CD14-positive monocyte (primary cell): ENCODE data around the gene ITGB1BP1. TPM values are rescaled to one million over a fixed set of nuclear protein-coding genes. Genes with fewer than 3 reads are reported as not detected.

Experiments
- DNase-seq, 3 donors: peaks; one replicate each; pipeline ENCODE4 v3.0.0-alpha.2; 2011 to 2022
- H2AFZ ChIP-seq: 2 replicates; pipeline ENCODE4 v1.6.0; 2012; ENCODE audit warnings: mild to moderate bottlenecking, low read depth, low read length, inconsistent platforms; ENCODE audit not compliant: insufficient read depth, poor library complexity, severe bottlenecking
- H3K27ac ChIP-seq, 2 donors: 1 replicate in 1 of 2; 2 replicates in 1 of 2; pipeline ENCODE4 v1.5.1; 2012 to 2013; ENCODE audit warnings: low read length in 2 of 2, control low read depth in 1 of 2, inconsistent platforms in 1 of 2, low read depth in 1 of 2, mild to moderate bottlenecking in 1 of 2
- H3K27me3 ChIP-seq, 2 donors: one replicate each; pipeline versions ENCODE4 v1.6.0 to v1.6.1; 2011 to 2013; ENCODE audit warnings: low read length in 2 of 2; ENCODE audit not compliant: control insufficient read depth in 2 of 2, insufficient read depth in 2 of 2
- H3K36me3 ChIP-seq, 2 donors: replicated peaks in 1 of 2; 1 replicate in 1 of 2; 2 replicates in 1 of 2; pipeline versions ENCODE4 v1.5.1 to v1.6.1; 2012 to 2013; ENCODE audit warnings: low read length in 2 of 2, control low read depth in 1 of 2, inconsistent platforms in 1 of 2, mild to moderate bottlenecking in 1 of 2; ENCODE audit not compliant: insufficient read depth in 2 of 2, control insufficient read depth in 1 of 2
- H3K4me1 ChIP-seq, 2 donors: 1 replicate in 1 of 2; 2 replicates in 1 of 2; pipeline versions ENCODE4 v1.5.1 to v1.6.1; 2012 to 2013; ENCODE audit warnings: low read length in 2 of 2, control low read depth in 1 of 2, inconsistent platforms in 1 of 2, mild to moderate bottlenecking in 1 of 2, moderate library complexity in 1 of 2; ENCODE audit not compliant: insufficient read depth in 2 of 2, control insufficient read depth in 1 of 2
- H3K4me2 ChIP-seq: replicated peaks from 2 replicates; pipeline ENCODE3; 2012; ENCODE audit warnings: low read length, moderate library complexity, mild to moderate bottlenecking; ENCODE audit not compliant: poor library complexity, severe bottlenecking; ENCODE audit errors: extremely low read depth
- H3K4me3 ChIP-seq, 3 experiments: fragments of 200-600 bp in 1 of 3; sonication (generic) in 1 of 3; replicated peaks in 1 of 3; 1 replicate in 2 of 3; 2 replicates in 1 of 3; pipeline ENCODE4 v1.5.1; 2011 to 2013; ENCODE audit warnings: low read length in 3 of 3, mild to moderate bottlenecking in 3 of 3, control low read depth in 2 of 3, low read depth in 2 of 3, inconsistent platforms in 1 of 3, moderate library complexity in 1 of 3
- H3K79me2 ChIP-seq: 2 replicates; pipeline ENCODE4 v1.6.0; 2012; ENCODE audit warnings: mild to moderate bottlenecking, control low read depth, inconsistent platforms, low read length, moderate library complexity; ENCODE audit not compliant: insufficient read depth
- H3K9ac ChIP-seq: 2 replicates; pipeline ENCODE4 v1.6.0; 2017; ENCODE audit warnings: low read length, mild to moderate bottlenecking; ENCODE audit not compliant: insufficient read depth, poor library complexity, severe bottlenecking
- H3K9me3 ChIP-seq, 2 donors: replicated peaks in 1 of 2; 1 replicate in 1 of 2; 2 replicates in 1 of 2; pipeline versions ENCODE4 v1.5.1 to v1.6.1; 2012 to 2013; ENCODE audit warnings: low read length in 2 of 2, control low read depth in 1 of 2; ENCODE audit not compliant: control insufficient read depth in 1 of 2, insufficient read depth in 1 of 2
- H4K20me1 ChIP-seq: 2 replicates; pipeline ENCODE4 v1.6.0; 2012; ENCODE audit warnings: mild to moderate bottlenecking, low read length, control low read depth, moderate library complexity; ENCODE audit not compliant: insufficient read depth
- H3K27ac Mint-ChIP-seq, 7 donors: one replicate each; pipeline ENCODE4 v1.8.0; 2020; ENCODE audit warnings: mild to moderate bottlenecking in 7 of 7, mixed read lengths in 7 of 7, moderate library complexity in 6 of 7, inconsistent platforms in 2 of 7
- H3K27me3 Mint-ChIP-seq, 3 donors: one replicate each; pipeline ENCODE4 v1.8.0; 2021 to 2022; ENCODE audit warnings: low read depth in 3 of 3, mild to moderate bottlenecking in 3 of 3, mixed read lengths in 3 of 3, moderate library complexity in 3 of 3, inconsistent platforms in 1 of 3
- H3K36me3 Mint-ChIP-seq, 2 donors: one replicate each; pipeline ENCODE4 v1.8.0; 2020; ENCODE audit warnings: mixed read lengths in 2 of 2, inconsistent platforms in 1 of 2, mild to moderate bottlenecking in 1 of 2
- H3K4me1 Mint-ChIP-seq: one replicate; pipeline ENCODE4 v1.8.0; 2020; ENCODE audit warnings: mild to moderate bottlenecking, mixed read lengths
- H3K4me3 Mint-ChIP-seq, 2 donors: one replicate each; pipeline ENCODE4 v1.8.0; 2020; ENCODE audit warnings: mild to moderate bottlenecking in 2 of 2, mixed read lengths in 2 of 2, moderate library complexity in 1 of 2
- H3K9me3 Mint-ChIP-seq, 7 donors: one replicate each; pipeline ENCODE4 v1.8.0; 2020 to 2022; ENCODE audit warnings: mixed read lengths in 7 of 7, mild to moderate bottlenecking in 6 of 7, moderate library complexity in 6 of 7, inconsistent platforms in 2 of 7
- CTCF ChIP-seq: fragments of 200-600 bp; IDR thresholded peaks from one replicate; pipeline ENCODE4 v1.8.0; 2022; ENCODE audit warnings: antibody characterized with exemption, mild to moderate bottlenecking
- WGBS: methylation state at CpG from one replicate; pipeline ENCODE4 v1.1.5; 2013; ENCODE audit warnings: missing lambda C conversion rate; ENCODE audit not compliant: insufficient coverage; 5-methylcytosine and 5-hydroxymethylcytosine counted together
- intact Hi-C, 2 donors: fragments of 100-400 bp; cut with micrococcal nuclease; formaldehyde crosslinking; loops; one replicate each; pipeline versions ENCODE4 v1.15.0 to v1.15.1; 2023
- polyA plus RNA-seq, 3 donors: library from polyadenylated mRNA; depleted of rRNA in 1 of 3; unstranded in 2 of 3; stranded (reverse) in 1 of 3; fragments of 300-500 nt in 2 of 3; fragments of >200 nt in 1 of 3; fragmentation: Illumina TruSeq in 2 of 3; gene quantifications; 1 replicate in 2 of 3; 2 replicates in 1 of 3; pipeline ENCODE4 v1.2.3, GENCODE V29; 2012 to 2021

The ITGB1BP1 gene
- polyA plus RNA-seq, 3 donors = 38.5 to 125 (median 116) TPM

DNA sequence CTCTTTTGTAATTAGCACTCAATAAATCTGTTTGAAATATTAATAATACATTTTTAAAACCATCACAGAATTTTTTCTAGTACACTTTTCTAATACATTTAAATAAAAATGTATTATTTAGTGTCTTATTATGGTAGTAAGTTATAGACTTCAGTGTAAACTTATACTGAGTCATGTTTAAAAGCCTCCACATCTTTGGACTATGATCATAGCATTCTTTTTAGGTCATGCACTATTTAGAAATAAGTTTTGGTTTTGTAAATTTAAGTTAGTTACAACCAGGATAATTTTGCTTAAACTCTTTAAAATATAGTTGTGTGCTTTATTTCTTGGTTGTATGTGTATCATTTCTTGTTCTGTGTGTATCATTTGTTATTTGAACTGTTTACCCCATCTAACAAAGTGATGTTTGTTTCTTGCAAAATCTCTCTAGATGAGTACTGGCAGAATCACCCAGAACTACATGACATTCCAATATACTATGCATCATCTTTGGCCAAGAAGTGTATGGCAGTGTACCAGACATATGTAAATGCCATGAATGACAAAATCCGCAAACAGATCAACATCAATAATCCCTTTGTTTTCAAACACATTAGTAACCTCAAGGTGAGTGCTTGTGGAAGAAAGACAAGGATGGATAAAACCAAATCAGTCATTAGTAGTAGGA, 16.9 kb upstream of the ITGB1BP1 start:
- Mint-ChIP-seq H3K27ac (no peak overlapping the region), H3K9me3 (no peaks in the 10 kb centered on the region), H3K4me1 (no peaks in the 10 kb centered on the region), H3K36me3 (peaks cover 66 to 85% of the 10 kb centered on the region in 2 donors), H3K4me3 (no peak overlapping the region), H3K27me3 (no peaks in the 10 kb centered on the region)
- Histone ChIP-seq H3K4me1 (no peaks in the 10 kb centered on the region), H3K9ac (no peak overlapping the region), H4K20me1 (no peaks in the 10 kb centered on the region), H2AFZ (no peak overlapping the region), H3K36me3 (peaks cover 79 to 95% of the 10 kb centered on the region in 2 donors), H3K9me3 (no peaks in the 10 kb centered on the region), H3K4me2 (no peak overlapping the region), H3K27ac (no peak overlapping the region), H3K79me2 (no peaks in the 10 kb centered on the region), H3K27me3 (no peaks in the 10 kb centered on the region), H3K4me3 (no peak overlapping the region)
- DNase-seq = no peak
- no peak for TF ChIP-seq CTCF
- intact Hi-C loops = no loop called here
- WGBS = no CpG with 5 or more reads among the region's 1 CpG

DNA sequence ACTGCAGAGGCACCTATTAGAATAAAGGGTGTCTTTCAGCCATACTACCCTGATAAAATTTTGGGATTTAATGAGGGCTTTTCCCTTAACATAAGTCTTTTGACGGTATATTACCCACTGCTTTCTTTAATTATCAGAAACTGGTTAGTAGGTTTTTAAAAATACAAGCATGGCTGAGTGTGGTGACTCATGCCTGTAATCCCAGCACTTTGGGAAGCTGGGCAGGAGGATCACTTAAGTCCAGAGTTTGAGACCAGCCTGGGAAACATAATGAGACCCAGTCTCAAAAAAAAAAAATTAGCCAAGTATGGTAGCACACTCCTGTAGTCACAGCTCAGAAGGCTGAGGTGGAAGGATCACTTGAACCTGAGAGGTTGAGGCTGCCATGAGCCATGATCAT, 16.2 kb upstream of the ITGB1BP1 start:
- intact Hi-C loops = no loop called here
- Histone ChIP-seq H3K4me3 (no peak overlapping the region), H3K4me2 (no peak overlapping the region), H3K27ac (no peak overlapping the region), H3K9ac (no peak overlapping the region), H2AFZ (no peak overlapping the region), H4K20me1 (no peaks in the 10 kb centered on the region), H3K36me3 (peaks cover 76 to 95% of the 10 kb centered on the region in 2 donors), H3K27me3 (no peaks in the 10 kb centered on the region), H3K9me3 (no peaks in the 10 kb centered on the region), H3K79me2 (no peaks in the 10 kb centered on the region), H3K4me1 (no peaks in the 10 kb centered on the region)
- Mint-ChIP-seq H3K4me3 (no peak overlapping the region), H3K27ac (no peak overlapping the region), H3K9me3 (no peaks in the 10 kb centered on the region), H3K36me3 (peaks cover 68 to 82% of the 10 kb centered on the region in 2 donors), H3K27me3 (no peaks in the 10 kb centered on the region), H3K4me1 (no peaks in the 10 kb centered on the region)
- no peak for TF ChIP-seq CTCF
- no CpG with 5 or more reads among the region's 1 CpG for WGBS
- no peak for DNase-seq
